HPDE6-E6E7 (cell line): ENCODE measurements around the gene NUP210L.
A peak's percentile ranks its signal among the peaks of the same experiment; 100 is the strongest.
"Not testable (repeated sequence)": the region's sequence is repeated elsewhere in the genome, so short reads cannot be mapped to it uniquely, and the experiment has no call there.

Source experiments
- DNase-seq: peaks from one replicate; pipeline ENCODE4 v3.0.0; 2011; ENCODE audit warnings: missing footprints; ENCODE audit errors: extremely low spot score

Gene NUP210L

DNA sequence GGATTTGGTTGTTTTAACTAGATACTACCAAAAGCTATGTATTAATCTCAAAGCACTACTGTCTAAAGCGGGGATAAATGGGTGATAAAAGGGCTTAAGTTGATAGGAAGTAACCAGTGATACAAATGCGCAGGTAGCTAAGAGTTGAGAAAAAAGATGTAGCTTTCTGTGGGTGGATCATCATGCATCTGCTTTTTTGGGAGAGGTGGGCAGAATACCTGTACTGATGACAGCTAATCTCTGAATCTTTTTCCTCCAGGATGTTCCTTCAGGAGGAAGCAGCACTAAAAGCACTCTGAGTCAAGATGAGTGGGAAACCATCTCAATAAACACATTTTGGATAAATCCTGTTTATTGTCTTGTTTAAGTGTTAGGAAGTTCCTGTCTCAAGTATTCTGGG is 163.1 kb downstream of the NUP210L start:
- DNase-seq = no peak

DNA sequence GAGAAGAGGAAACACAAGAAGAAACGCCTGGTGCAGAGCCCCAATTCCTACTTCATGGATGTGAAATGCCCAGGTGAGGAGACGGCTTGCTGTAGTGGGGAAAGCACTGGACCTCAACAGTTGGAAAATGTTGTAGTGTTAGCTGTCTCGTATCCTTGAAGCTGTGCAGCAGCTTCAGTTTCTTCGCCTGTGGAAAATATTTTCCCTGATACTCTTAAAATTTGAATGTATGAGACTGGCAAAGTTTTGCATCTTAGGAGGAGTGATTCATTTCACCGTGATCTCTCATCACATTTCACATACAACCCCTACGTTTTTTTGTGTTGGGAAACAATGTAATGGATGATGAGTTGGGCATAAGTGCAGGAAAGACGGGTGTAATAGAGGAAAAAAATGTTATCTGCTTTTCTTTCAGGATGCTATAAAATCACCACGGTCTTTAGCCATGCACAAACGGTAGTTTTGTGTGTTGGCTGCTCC is 163.7 kb downstream of the NUP210L start:
- DNase-seq = no peak

DNA sequence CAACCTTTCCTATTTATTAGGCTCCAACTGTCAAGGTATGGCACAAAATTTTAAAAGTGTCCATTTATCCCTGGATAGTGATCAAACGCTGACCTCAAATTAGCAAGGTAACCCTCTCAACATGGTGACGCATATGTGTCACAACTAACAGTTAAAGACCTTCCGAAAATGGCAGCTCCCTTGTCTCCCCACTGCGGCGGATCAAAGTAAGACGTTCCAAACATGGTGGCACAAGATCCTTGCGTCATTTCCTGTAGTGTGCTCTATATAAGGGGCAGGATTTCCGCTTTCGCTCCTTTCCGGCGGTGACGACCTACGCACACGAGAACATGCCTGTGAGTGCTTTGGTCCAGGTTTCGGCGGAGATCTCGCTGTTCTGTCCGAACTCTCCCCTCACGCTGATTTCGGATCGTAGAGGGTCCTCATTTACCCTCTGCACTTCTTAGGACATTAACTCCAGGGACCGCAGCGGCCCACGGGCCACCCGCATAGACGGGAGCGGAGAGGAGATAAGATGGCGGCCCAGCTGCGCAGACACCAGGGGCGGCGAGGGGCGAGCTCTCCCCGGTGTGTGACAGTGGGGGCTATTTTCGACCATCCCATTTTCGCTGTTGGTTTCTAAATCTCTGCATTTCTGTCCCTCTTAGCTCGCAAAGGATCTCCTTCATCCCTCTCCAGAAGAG is 164.3 kb downstream of the NUP210L start, which contains the start of gene RPS27:
TSS of gene RPS27 (plus strand) at position 295 of the 683 bp plus-strand sequence. CDS start at position 330, 35 bp downstream.
- DNase-seq = peak; percentile 89

DNA sequence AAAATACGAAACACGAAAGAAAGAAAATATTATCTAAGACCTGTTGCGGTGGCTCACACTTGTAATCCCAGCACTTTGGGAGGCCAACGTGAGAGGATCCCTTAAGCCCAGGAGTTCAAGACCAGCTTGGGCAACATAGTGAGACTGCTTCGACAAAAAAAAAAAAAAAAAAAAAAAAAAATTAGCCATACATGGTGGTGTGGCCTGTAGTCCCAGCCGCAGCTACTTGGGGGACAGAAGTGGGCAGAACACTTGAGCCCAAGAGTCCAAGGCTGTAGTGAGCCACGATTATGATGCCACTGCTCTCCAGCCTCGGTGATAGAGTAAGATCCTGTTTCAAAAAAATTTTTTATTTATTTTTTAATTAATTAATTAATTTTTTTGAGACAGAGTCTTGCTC is 167.3 kb downstream of the NUP210L start:
- no peak for DNase-seq

DNA sequence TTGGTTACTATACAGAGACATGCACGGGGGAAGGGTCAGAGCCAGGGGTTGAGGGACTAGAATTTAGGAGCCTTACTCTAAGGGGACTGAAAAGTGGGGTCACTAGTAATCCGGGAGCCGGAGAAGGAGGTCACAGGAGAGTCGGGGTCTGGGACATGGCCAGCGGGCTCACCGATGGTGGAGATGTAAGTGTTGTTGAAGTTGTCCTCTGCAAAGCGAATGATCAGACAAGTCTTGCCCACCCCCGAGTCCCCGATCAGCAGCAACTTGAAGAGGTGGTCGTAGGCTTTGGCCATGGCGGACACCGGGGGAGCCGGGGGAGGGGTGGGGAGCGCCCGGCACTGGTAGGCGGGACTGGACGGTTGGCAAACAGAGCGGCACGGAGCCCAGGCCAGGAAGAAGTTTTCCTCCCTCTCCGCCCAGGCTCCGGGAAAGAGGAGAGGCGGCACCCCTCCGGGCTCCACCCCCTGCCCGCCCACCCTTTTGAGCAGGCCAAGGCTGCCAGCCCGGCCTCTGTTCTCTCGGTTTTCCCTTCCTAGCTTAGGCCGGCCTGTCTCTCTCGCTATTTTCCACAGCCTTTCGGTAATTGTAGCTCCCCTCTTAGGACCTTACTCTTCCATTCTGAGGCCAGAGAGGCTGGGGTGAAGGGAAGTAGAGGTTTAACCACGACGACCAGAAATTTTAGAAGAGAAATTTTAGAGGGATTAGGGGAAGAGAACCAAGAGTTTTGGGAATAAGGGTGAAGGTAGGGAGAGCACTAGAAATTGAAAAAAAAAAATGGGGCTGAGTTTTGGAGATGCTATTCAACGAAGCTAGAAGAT is 168.7 kb downstream of the NUP210L start, which contains the start of gene RAB13:
TSS of gene RAB13 (minus strand) at position 399 of the 821 bp plus-strand sequence. CDS start at position 296, 103 bp downstream.
- DNase-seq = peak; percentile 93

- DNase-seq = no peak
Measured at GRCh38 chr1:153985341-153985912, 169.4 kb downstream of the NUP210L start.

GRCh38 chr1:153984123-153984894 is 170.6 kb downstream of the NUP210L start:
- no peak for DNase-seq

- DNase-seq = not testable (repeated sequence)
Measured at GRCh38 chr1:153981735-153982134, 173.1 kb downstream of the NUP210L start.

DNA sequence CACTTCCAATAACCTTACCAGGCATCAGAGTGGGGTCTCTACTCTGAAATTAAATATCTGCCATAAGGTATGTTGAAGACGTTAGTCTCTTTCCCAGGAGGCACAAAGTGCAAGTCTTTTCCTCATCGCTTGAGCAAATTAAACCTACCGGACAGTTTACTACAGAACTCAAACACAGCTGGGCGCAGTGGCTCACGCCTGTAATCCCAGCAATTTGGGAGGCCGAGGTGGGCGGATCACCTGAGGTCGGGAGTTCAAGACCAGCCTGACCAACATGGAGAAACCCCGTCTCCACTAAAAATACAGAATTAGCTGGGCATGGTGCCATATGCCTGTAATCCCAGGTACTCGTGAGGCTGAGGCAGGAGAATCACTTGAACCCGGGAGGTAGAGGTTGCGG is 175.8 kb downstream of the NUP210L start:
- not testable (repeated sequence) for DNase-seq

GRCh38 chr1:153978274-153978909 is 176.5 kb downstream of the NUP210L start:
- no peak for DNase-seq

DNA sequence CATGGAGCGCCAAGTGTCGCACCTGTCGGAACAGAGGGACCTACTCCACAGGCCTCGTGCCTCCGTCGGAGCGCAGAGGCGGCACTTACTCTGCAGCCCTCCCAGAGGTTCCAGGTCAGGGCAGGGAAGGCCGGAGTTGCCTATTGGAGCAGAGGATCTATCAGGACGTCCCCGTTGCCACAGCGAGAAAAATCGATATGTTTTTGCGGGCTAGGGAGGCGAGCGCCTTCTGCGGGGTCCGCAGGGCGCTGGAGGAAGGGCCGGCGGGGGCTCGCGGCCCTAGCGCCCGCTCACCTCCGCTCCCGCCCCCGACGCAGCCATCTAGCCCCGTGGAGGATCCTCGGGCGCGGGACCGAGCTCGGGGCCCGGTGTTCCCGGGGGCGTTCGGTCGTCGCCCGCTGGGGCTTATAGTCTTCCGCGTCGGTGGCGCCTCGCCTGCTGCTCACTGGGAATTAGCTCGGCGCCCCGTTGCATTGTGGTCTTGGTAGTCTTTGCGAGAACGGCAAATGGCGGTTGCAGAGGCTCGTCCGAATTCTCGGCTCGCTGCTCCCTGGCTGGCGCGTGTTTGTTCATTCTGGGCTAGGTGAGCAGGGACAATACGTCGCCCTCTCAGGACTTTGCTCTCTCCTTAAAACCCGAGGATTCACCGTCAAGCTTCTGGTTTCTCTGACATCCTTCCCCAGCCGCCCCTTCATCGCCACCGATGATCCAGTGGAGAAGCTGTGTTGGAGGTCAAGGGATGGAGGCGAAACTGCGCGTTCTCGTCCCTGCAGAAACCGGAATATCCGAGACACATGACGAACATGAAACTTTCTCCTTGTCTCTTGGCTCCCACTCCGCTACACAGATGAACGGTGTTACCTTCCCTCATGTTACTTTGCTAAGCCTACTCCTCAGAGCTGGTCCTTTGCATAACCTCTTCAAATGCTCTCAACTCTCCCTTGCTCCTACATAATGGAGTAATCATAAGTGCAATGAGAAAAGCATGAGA is 177.3 kb downstream of the NUP210L start, which contains the start of gene JTB:
TSS of gene JTB (minus strand) at position 425 of the 991 bp plus-strand sequence. CDS start at position 3, 422 bp downstream.
- peak; percentile 79 for DNase-seq

GRCh38 chr1:153976819-153977249 is 178.0 kb downstream of the NUP210L start:
- no peak for DNase-seq

DNA sequence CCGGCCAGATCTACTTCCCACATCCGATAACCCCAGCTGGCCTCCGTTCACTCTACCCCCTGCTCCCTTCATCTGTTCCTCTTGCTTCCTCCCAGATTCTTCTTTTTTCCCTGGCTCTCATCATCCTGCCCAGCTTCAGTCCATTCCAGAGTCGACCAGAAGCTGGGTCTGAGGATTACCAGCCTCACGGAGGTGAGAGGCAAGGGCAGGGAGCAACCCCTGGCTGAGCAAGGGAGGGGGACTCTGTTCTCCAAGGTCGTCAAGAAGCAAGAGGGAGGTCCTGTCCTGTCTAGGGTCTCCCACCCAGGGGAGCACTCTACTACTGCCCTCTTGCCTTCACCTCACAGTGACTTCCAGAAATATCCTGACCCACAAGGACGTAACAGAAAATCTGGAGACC is 181.3 kb downstream of the NUP210L start:
- DNase-seq = no peak

GRCh38 chr1:153973071-153973470 is 181.8 kb downstream of the NUP210L start:
- no peak for DNase-seq

GRCh38 chr1:153970346-153970745 is 184.5 kb downstream of the NUP210L start:
- no peak for DNase-seq

- DNase-seq = no peak
Measured at GRCh38 chr1:153968972-153969371, 185.9 kb downstream of the NUP210L start.

- DNase-seq = no peak
Measured at GRCh38 chr1:153968408-153968807, 186.5 kb downstream of the NUP210L start.

GRCh38 chr1:153968000-153968363 is 186.9 kb downstream of the NUP210L start:
- no peak for DNase-seq

- DNase-seq = peak; percentile 92
Measured at GRCh38 chr1:153967107-153967999, 187.5 kb downstream of the NUP210L start, which contains the start of gene CREB3L4. CREB3L4 (plus strand) TSS chr1:153967902; CDS start chr1:153968526, 624 bp downstream.
